Breast epithelium (tissue), 3 donors: ENCODE data around the gene EFNA4.

Source experiments
- POLR2A ChIP-seq: fragments of 450-650 bp; IDR thresholded peaks from one replicate; pipeline ENCODE4 v1.6.1; 2016; ENCODE audit warnings: antibody characterized with exemption, mild to moderate bottlenecking, moderate library complexity
- POLR2AphosphoS5 ChIP-seq, 3 donors: sonication (generic); formaldehyde crosslinking; IDR thresholded peaks; one replicate each; pipeline ENCODE4 v1.6.1; 2017; ENCODE audit warnings: antibody characterized with exemption in 3 of 3
- TF ChIP-seq, protein P1 (sequence below), 3 donors: fragments of 450-650 bp; IDR thresholded peaks; one replicate each; pipeline ENCODE4 v1.5.1; 2016 to 2017; ENCODE audit warnings: antibody characterized with exemption in 3 of 3, mild to moderate bottlenecking in 3 of 3, moderate library complexity in 3 of 3

DNA sequence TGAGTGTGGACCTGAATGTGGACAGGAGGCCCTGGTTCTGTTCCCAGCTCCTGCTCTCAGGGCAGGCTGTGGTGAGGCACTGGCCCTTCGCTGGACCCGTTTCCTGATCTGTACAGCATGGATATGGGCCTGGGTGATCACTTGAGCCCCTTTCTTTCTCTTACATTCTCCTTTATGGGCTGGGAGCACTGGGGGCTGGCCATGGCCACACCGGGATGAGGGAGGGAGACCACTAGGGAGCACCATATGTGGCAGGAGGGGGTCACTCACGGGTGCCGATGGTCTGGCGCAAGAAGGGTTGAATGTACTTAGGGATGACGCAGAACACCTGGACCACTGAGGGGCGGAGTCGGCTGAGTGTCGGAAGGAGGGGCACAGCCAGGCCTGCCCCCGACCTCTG is 32.6 kb upstream of the EFNA4 start:
- TF ChIP-seq, protein P1, sequence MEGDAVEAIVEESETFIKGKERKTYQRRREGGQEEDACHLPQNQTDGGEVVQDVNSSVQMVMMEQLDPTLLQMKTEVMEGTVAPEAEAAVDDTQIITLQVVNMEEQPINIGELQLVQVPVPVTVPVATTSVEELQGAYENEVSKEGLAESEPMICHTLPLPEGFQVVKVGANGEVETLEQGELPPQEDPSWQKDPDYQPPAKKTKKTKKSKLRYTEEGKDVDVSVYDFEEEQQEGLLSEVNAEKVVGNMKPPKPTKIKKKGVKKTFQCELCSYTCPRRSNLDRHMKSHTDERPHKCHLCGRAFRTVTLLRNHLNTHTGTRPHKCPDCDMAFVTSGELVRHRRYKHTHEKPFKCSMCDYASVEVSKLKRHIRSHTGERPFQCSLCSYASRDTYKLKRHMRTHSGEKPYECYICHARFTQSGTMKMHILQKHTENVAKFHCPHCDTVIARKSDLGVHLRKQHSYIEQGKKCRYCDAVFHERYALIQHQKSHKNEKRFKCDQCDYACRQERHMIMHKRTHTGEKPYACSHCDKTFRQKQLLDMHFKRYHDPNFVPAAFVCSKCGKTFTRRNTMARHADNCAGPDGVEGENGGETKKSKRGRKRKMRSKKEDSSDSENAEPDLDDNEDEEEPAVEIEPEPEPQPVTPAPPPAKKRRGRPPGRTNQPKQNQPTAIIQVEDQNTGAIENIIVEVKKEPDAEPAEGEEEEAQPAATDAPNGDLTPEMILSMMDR (IDR thresholded peaks at IDR 0.05), result no peak
- TF ChIP-seq POLR2A (no peak), POLR2AphosphoS5 (IDR thresholded peaks at IDR 0.05) (no peak)
